Smooth muscle cell (in vitro differentiated cells): Measurements from ENCODE around the gene CYP2A6. TPM values are rescaled to one million over a fixed set of nuclear protein-coding genes. Genes with fewer than 3 reads are reported as not detected.
A peak's percentile ranks its signal among the peaks of the same experiment; 100 is the strongest.

Experiments used
- DNase-seq: peaks from one replicate; lab custom pipeline; 2025; ENCODE audit not compliant: unreplicated experiment; lab: John Stamatoyannopoulos, UW
- H2AFZ ChIP-seq: fragments of 200-600 bp; sonication (generic); 2 replicates; pipeline ENCODE4 v1.6.0; 2016; ENCODE audit warnings: antibody characterized with exemption, low read depth, mild to moderate bottlenecking
- H3F3A ChIP-seq: fragments of 200-600 bp; sonication (generic); 2 replicates; pipeline ENCODE4 v1.6.0; 2017; ENCODE audit warnings: antibody characterized with exemption, low read depth
- H3K27ac ChIP-seq: fragments of 200-600 bp; sonication (generic); 2 replicates; pipeline ENCODE4 v1.5.1; 2016; ENCODE audit warnings: low read depth, mild to moderate bottlenecking
- H3K27me3 ChIP-seq: fragments of 200-600 bp; sonication (generic); 2 replicates; pipeline ENCODE4 v1.6.1; 2016; ENCODE audit warnings: low read depth, mild to moderate bottlenecking
- H3K36me3 ChIP-seq: fragments of 200-600 bp; sonication (generic); 2 replicates; pipeline ENCODE4 v1.5.1; 2016; ENCODE audit warnings: low read depth
- H3K4me1 ChIP-seq: fragments of 200-600 bp; sonication (generic); 2 replicates; pipeline ENCODE4 v1.5.1; 2016; ENCODE audit warnings: low read depth
- H3K4me2 ChIP-seq: fragments of 200-600 bp; sonication (generic); 2 replicates; pipeline ENCODE4 v1.6.0; 2016; ENCODE audit warnings: mild to moderate bottlenecking
- H3K4me3 ChIP-seq: fragments of 200-600 bp; sonication (generic); 2 replicates; pipeline ENCODE4 v1.5.1; 2016; ENCODE audit warnings: mild to moderate bottlenecking
- H3K79me2 ChIP-seq: fragments of 200-600 bp; sonication (generic); 2 replicates; pipeline ENCODE4 v1.6.0; 2016; ENCODE audit warnings: low read depth, mild to moderate bottlenecking
- H3K9ac ChIP-seq: fragments of 200-600 bp; sonication (generic); 2 replicates; pipeline ENCODE4 v1.6.0; 2016; ENCODE audit warnings: low read depth
- H3K9me3 ChIP-seq: fragments of 200-600 bp; sonication (generic); replicated peaks from 2 replicates; pipeline ENCODE4 v1.5.1; 2016; ENCODE audit warnings: low read depth
- H4K20me1 ChIP-seq: fragments of 200-600 bp; sonication (generic); 2 replicates; pipeline ENCODE4 v1.6.0; 2016; ENCODE audit warnings: low read depth
- CTCF ChIP-seq: fragments of 200-600 bp; sonication (generic); IDR thresholded peaks from 2 replicates; pipeline ENCODE4 v1.5.1; 2017; ENCODE audit warnings: borderline replicate concordance, mild to moderate bottlenecking, antibody characterized with exemption; ENCODE audit not compliant: insufficient read depth, poor library complexity, severe bottlenecking
- WGBS: methylation state at CpG from one replicate; pipeline ENCODE4 v1.1.7; 2016; ENCODE audit warnings: low lambda C conversion rate; 5-methylcytosine and 5-hydroxymethylcytosine counted together
- polyA plus RNA-seq: library from polyadenylated mRNA; unstranded; fragments of >200 nt; fragmentation: Nextera tagmentation; extraction: Ambion mirVana; gene quantifications from 2 replicates; pipeline ENCODE4 v1.2.1, GENCODE V29; 2016
- total RNA-seq: library from RNA; depleted of rRNA; stranded (reverse); fragments of >200 nt; gene quantifications from 2 replicates; pipeline ENCODE4 v1.2.3, GENCODE V29; 2014

CYP2A6 gene
- total and polyA plus RNA-seq, 2 experiments from 2014 or later: not detected

- H3K27ac ChIP-seq: peak overlapping the region; percentile 83
- H4K20me1 ChIP-seq: peaks cover 50% of the 10 kb centered on the region
Observed at GRCh38 chr19:40799558-40800338, 50.5 kb downstream of the CYP2A6 start.

DNA sequence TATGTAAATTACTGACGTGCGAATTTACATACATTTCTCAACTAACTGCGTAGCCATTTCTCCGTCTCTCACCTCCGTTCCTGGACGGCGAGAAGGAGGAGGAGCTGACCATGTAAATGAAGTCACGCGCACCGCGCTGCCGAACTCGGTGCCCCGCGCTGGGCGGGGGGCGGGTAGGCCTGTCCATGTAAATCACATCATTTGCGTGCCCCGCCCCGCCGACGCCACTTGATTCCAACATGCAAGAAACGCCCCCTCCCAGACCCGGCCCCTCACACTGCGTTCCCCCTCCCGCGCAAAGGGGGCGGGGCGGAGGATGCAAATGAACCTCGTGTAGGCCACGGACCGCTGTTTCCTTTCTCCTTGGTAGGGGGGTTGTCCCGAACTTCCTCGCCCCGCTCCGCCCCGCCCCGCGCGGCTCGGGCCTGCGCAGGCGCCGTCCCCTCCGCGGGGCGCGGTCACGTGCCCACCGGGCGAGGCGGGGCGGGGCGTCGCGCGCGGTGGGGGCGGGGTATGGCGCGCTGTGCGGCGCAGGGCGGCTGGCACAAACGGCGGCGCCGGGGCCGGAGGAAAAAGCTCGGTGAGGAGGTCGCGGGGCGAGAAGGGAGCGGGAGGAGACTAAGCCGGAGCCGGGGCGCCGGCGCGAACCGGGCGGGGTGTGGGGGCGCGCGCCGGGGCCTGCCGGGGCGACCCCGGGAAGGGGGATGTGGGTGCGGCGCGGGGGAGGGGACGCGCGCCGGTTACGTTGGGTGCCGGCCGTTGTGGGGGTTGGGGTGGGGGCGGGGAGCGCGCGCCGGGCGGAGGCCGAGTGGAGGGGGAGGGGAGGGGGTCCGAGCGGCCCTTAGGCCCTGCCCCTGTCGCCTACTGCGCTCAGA is 51.3 kb downstream of the CYP2A6 start, which contains the start of gene EGLN2:
Gene EGLN2, plus strand, starts transcription at position 509 of the 875 bp plus-strand sequence. CDS start 1,382 bp downstream, outside the sequence.
- Histone ChIP-seq H4K20me1 (peaks cover 41% of the 10 kb centered on the region), H3K9ac (peak within 1 kb of the TSS; percentile 94), H3K4me2 (peak within 1 kb of the TSS; percentile 95), H3K27me3 (no peaks in the 10 kb centered on the region), H3K79me2 (peaks cover 49% of the 10 kb centered on the region), H3K27ac (peak within 1 kb of the TSS; percentile 83), H3F3A (peaks cover 6% of the 10 kb centered on the region), H2AFZ (peak within 1 kb of the TSS; percentile 46), H3K36me3 (no peaks in the 10 kb centered on the region), H3K4me3 (peak within 1 kb of the TSS; percentile 94), H3K4me1 (peaks cover 15% of the 10 kb centered on the region), H3K9me3 (no peaks in the 10 kb centered on the region)
- no peak for TF ChIP-seq CTCF
- DNase-seq: peak; percentile 99
- WGBS: under 1% methylated on average over 29 of the region's 110 CpGs

More at GRCh38 chr19:40799558-40800338, 50.5 kb downstream of the CYP2A6 start:
- 5% methylated on average over 32 of the region's 40 CpGs for WGBS
- no peak for DNase-seq
- Histone ChIP-seq H3K79me2 (peaks cover 57% of the 10 kb centered on the region), H3K36me3 (no peaks in the 10 kb centered on the region), H3K9me3 (no peaks in the 10 kb centered on the region), H3K4me2 (peak overlapping the region; percentile 95), H3F3A (peaks cover 6% of the 10 kb centered on the region), H3K27me3 (no peaks in the 10 kb centered on the region), H3K4me1 (peaks cover 15% of the 10 kb centered on the region), H2AFZ (no peak overlapping the region), H3K9ac (peak overlapping the region; percentile 94), H3K4me3 (peak overlapping the region; percentile 94)
- no peak for TF ChIP-seq CTCF

- Histone ChIP-seq H3K9me3 (no peaks in the 10 kb centered on the region), H4K20me1 (peaks cover 33% of the 10 kb centered on the region), H3K79me2 (peaks cover 41% of the 10 kb centered on the region), H3K27ac (peak overlapping the region; percentile 83), H3K4me1 (peaks cover 15% of the 10 kb centered on the region), H3K27me3 (no peaks in the 10 kb centered on the region), H3K9ac (peak overlapping the region; percentile 39), H2AFZ (peak overlapping the region; percentile 46), H3F3A (no peaks in the 10 kb centered on the region), H3K4me2 (peak overlapping the region; percentile 80), H3K36me3 (no peaks in the 10 kb centered on the region), H3K4me3 (peak overlapping the region; percentile 55)
- peak; percentile 28 for TF ChIP-seq CTCF
- 10% methylated on average over 28 of the region's 28 CpGs for WGBS
- DNase-seq: peak; percentile 52
Observed at GRCh38 chr19:40797963-40798682, 52.1 kb downstream of the CYP2A6 start.
